ENCODE measurements around the gene WNT16. TPM values are rescaled to one million over a fixed set of nuclear protein-coding genes. Genes with fewer than 3 reads are reported as not detected.

WNT16 gene
- 3.8 TPM in 1 of 2 replicates, not detected in the other for total RNA-seq
- polyA plus RNA-seq: 1.2 and 7.3 TPM in 2 replicates
- polyA plus RNA-seq (2012): 1.0 and 6.3 TPM in 2 replicates
- polyA minus RNA-seq (ENCODE audit: low replicate concordance): 0.55 and 12.6 TPM in 2 replicates

GRCh38 chr7:121328508-121329190 lies at the start of gene WNT16:
Gene WNT16, plus strand, starts transcription at chr7:121329000. Its CDS starts 293 bp downstream, at chr7:121329293.
- Histone ChIP-seq H3K27me3 (ENCODE audit: control insufficient read depth, insufficient read depth, low read length) (peaks cover 17% of the 10 kb centered on the region), H2AFZ (ENCODE audit: low read length) (no peak within 1 kb of the TSS), H3K36me3 (ENCODE audit: control insufficient read depth, insufficient read depth, low read length) (no peaks in the 10 kb centered on the region), H4K20me1 (ENCODE audit: control insufficient read depth, extremely low read depth, insufficient read depth, low read length) (no peaks in the 10 kb centered on the region), H3K79me2 (ENCODE audit: control insufficient read depth, insufficient read depth, low read length) (no peaks in the 10 kb centered on the region), H3K4me3 (replicated peaks in 1 of 4; ENCODE audit: control extremely low read depth in 1 of 4, insufficient read depth in 1 of 4, low read depth in 3 of 4, low read length in 4 of 4) (peak within 1 kb of the TSS; percentile 65 to 74 (median 70)), H3K9ac (ENCODE audit: insufficient read depth, low read length) (no peak within 1 kb of the TSS), H3K4me2 (ENCODE audit: extremely low read depth, insufficient read depth, low read length) (peak within 1 kb of the TSS; percentile 93), H3K4me1 (ENCODE audit: control insufficient read depth, extremely low read depth, insufficient read depth, low read length) (peaks cover 6% of the 10 kb centered on the region), H3K27ac (ENCODE audit: insufficient read depth, low read length) (no peak within 1 kb of the TSS), H3K9me3 (ENCODE audit: control insufficient read depth, insufficient read depth, low read depth, low read length) (no peaks in the 10 kb centered on the region)
- no peak for TF ChIP-seq EZH2 (IDR thresholded peaks at IDR 0.05; ENCODE audit: low read length, missing control alignments)
- TF ChIP-seq, protein P1, sequence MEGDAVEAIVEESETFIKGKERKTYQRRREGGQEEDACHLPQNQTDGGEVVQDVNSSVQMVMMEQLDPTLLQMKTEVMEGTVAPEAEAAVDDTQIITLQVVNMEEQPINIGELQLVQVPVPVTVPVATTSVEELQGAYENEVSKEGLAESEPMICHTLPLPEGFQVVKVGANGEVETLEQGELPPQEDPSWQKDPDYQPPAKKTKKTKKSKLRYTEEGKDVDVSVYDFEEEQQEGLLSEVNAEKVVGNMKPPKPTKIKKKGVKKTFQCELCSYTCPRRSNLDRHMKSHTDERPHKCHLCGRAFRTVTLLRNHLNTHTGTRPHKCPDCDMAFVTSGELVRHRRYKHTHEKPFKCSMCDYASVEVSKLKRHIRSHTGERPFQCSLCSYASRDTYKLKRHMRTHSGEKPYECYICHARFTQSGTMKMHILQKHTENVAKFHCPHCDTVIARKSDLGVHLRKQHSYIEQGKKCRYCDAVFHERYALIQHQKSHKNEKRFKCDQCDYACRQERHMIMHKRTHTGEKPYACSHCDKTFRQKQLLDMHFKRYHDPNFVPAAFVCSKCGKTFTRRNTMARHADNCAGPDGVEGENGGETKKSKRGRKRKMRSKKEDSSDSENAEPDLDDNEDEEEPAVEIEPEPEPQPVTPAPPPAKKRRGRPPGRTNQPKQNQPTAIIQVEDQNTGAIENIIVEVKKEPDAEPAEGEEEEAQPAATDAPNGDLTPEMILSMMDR (conservative IDR thresholded peaks at IDR 0.05 in 1 of 2, IDR thresholded peaks at IDR 0.05 in 1 of 2; ENCODE audit: low read depth in 1 of 2, low read length in 2 of 2): no peak
- DNase-seq (ENCODE audit: low read depth in 2 of 2): no peak

- no peak for TF ChIP-seq EZH2 (IDR thresholded peaks at IDR 0.05; ENCODE audit: low read length, missing control alignments)
- TF ChIP-seq, protein P1 (conservative IDR thresholded peaks at IDR 0.05 in 1 of 2, IDR thresholded peaks at IDR 0.05 in 1 of 2; ENCODE audit: low read depth in 1 of 2, low read length in 2 of 2): no peak
- peaks cover 6% of the 10 kb centered on the region for H3K4me1 ChIP-seq (ENCODE audit: control insufficient read depth, extremely low read depth, insufficient read depth, low read length)
- no peak overlapping the region for H3K4me2 ChIP-seq (ENCODE audit: extremely low read depth, insufficient read depth, low read length)
- H4K20me1 ChIP-seq (ENCODE audit: control insufficient read depth, extremely low read depth, insufficient read depth, low read length): no peaks in the 10 kb centered on the region
- H2AFZ ChIP-seq (ENCODE audit: low read length): no peak overlapping the region
- no peaks in the 10 kb centered on the region for H3K27me3 ChIP-seq (ENCODE audit: control insufficient read depth, insufficient read depth, low read length)
- H3K36me3 ChIP-seq (ENCODE audit: control insufficient read depth, insufficient read depth, low read length): no peaks in the 10 kb centered on the region
- peak in 1 of 2 donors; percentile 88 for DNase-seq (ENCODE audit: low read depth in 2 of 2)
- no peak overlapping the region for H3K4me3 ChIP-seq (replicated peaks in 1 of 4; ENCODE audit: control extremely low read depth in 1 of 4, insufficient read depth in 1 of 4, low read depth in 3 of 4, low read length in 4 of 4)
- H3K79me2 ChIP-seq (ENCODE audit: control insufficient read depth, insufficient read depth, low read length): no peaks in the 10 kb centered on the region
- H3K9me3 ChIP-seq (ENCODE audit: control insufficient read depth, insufficient read depth, low read depth, low read length): no peaks in the 10 kb centered on the region
- H3K9ac ChIP-seq (ENCODE audit: insufficient read depth, low read length): no peak overlapping the region
- no peak overlapping the region for H3K27ac ChIP-seq (ENCODE audit: insufficient read depth, low read length)
These were observed 49.7 kb upstream of the WNT16 start for GRCh38 chr7:121279060-121279620.

GRCh38 chr7:121279822-121280221 lies 49.0 kb upstream of the WNT16 start:
- Histone ChIP-seq H3K9ac (ENCODE audit: insufficient read depth, low read length) (no peak overlapping the region), H3K27ac (ENCODE audit: insufficient read depth, low read length) (no peak overlapping the region), H3K4me2 (ENCODE audit: extremely low read depth, insufficient read depth, low read length) (no peak overlapping the region), H3K79me2 (ENCODE audit: control insufficient read depth, insufficient read depth, low read length) (no peaks in the 10 kb centered on the region), H2AFZ (ENCODE audit: low read length) (no peak overlapping the region), H3K4me3 (replicated peaks in 1 of 4; ENCODE audit: control extremely low read depth in 1 of 4, insufficient read depth in 1 of 4, low read depth in 3 of 4, low read length in 4 of 4) (no peak overlapping the region), H3K9me3 (ENCODE audit: control insufficient read depth, insufficient read depth, low read depth, low read length) (no peaks in the 10 kb centered on the region), H3K27me3 (ENCODE audit: control insufficient read depth, insufficient read depth, low read length) (no peaks in the 10 kb centered on the region), H4K20me1 (ENCODE audit: control insufficient read depth, extremely low read depth, insufficient read depth, low read length) (no peaks in the 10 kb centered on the region), H3K4me1 (ENCODE audit: control insufficient read depth, extremely low read depth, insufficient read depth, low read length) (peaks cover 6% of the 10 kb centered on the region), H3K36me3 (ENCODE audit: control insufficient read depth, insufficient read depth, low read length) (no peaks in the 10 kb centered on the region)
- peak in 1 of 2 donors; percentile 61 for DNase-seq (ENCODE audit: low read depth in 2 of 2)
- TF ChIP-seq, protein P1 (conservative IDR thresholded peaks at IDR 0.05 in 1 of 2, IDR thresholded peaks at IDR 0.05 in 1 of 2; ENCODE audit: low read depth in 1 of 2, low read length in 2 of 2): no peak
- no peak for TF ChIP-seq EZH2 (IDR thresholded peaks at IDR 0.05; ENCODE audit: low read length, missing control alignments)

Data from fibroblast of lung (primary cell).